ENCODE results near the gene RBM15B. TPM values are rescaled to one million over a fixed set of nuclear protein-coding genes. Genes with fewer than 3 reads are reported as not detected.
A peak's percentile ranks its signal among the peaks of the same experiment; 100 is the strongest.

Gene RBM15B
- total and polyA plus RNA-seq, 8 donors, result 6.4 to 19.0 (median 16.6) TPM

DNA sequence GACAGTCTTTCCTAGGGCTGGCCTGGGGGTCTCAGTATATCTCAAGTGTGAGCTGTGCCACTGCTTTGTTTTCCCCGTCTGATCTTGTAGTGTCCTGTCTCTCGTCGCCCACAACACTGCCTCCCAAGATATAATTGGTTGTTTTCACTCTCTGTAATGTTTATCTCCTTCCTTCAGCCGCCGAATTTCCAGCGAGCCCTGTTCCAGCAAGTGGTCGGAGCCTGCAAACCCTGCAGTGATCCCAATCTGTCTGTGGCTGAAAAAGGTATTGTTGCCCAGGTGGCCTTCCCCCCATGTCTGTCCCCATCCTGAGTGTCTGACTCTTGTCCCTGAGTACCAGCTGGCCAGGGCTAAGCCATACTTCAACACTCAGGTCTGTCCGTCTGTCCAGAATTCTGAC, 15.5 kb upstream of the RBM15B start:
- H3K9me3 ChIP-seq, result no peaks in the 10 kb centered on the region

DNA sequence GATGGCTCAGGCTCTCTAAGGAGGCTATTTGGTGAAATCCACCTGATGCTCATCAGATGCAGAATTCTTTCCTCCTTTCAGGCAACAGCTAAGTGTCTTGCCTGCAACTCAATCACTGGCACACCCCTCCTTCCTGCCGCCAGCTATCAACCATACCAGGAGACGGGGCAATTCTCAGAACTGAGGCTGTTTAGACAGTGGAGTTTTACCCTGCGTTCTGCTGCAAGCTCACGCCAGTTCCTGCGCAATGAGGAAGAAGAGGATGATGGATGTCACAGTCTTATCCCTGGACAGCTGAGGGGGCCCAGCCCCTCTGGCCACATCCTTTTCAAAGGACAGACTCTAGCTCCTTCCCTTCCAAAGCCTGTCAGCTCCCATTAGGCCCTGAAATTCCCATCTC, 13.0 kb upstream of the RBM15B start:
- Histone ChIP-seq H3K27ac (no peak overlapping the region), H3K36me3 (no peaks in the 10 kb centered on the region), H3K9me3 (no peaks in the 10 kb centered on the region), H3K4me1 (no peaks in the 10 kb centered on the region), H3K4me3 (no peak overlapping the region), H3K27me3 (no peaks in the 10 kb centered on the region)
- TF ChIP-seq, protein P1, sequence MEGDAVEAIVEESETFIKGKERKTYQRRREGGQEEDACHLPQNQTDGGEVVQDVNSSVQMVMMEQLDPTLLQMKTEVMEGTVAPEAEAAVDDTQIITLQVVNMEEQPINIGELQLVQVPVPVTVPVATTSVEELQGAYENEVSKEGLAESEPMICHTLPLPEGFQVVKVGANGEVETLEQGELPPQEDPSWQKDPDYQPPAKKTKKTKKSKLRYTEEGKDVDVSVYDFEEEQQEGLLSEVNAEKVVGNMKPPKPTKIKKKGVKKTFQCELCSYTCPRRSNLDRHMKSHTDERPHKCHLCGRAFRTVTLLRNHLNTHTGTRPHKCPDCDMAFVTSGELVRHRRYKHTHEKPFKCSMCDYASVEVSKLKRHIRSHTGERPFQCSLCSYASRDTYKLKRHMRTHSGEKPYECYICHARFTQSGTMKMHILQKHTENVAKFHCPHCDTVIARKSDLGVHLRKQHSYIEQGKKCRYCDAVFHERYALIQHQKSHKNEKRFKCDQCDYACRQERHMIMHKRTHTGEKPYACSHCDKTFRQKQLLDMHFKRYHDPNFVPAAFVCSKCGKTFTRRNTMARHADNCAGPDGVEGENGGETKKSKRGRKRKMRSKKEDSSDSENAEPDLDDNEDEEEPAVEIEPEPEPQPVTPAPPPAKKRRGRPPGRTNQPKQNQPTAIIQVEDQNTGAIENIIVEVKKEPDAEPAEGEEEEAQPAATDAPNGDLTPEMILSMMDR (IDR thresholded peaks at IDR 0.05), result no peak
- FAIRE-seq (no peak), ATAC-seq (no peak), DNase-seq (peak in 1 of 6 donors; percentile 10)
- 75 to 90% methylated on average over 5 of the region's 5 CpGs for WGBS, 2 donors
- intact Hi-C loops (cut with DNase I), result loop anchor here in 2 of 3 donors (5.0 to 10.0 kb wide), 3 partner anchors 273 to 756 kb away; no protein-coding TSS in a partner anchor

More for the DNA sequence above, 15.5 kb upstream of the RBM15B start:
- Histone ChIP-seq H3K4me1 (no peaks in the 10 kb centered on the region), H3K36me3 (no peaks in the 10 kb centered on the region), H3K27ac (no peak overlapping the region), H3K27me3 (no peaks in the 10 kb centered on the region), H3K4me3 (no peak overlapping the region)
- intact Hi-C loops (cut with DNase I), result loop anchor here in 2 of 3 donors (5.0 to 10.0 kb wide), 3 partner anchors 271 to 753 kb away; no protein-coding TSS in a partner anchor
- TF ChIP-seq, protein P1 (IDR thresholded peaks at IDR 0.05), result no peak
- DNase-seq, result peak in 1 of 6 donors; percentile 20
- WGBS, 2 donors, result 76 to 83% methylated on average over 8 of the region's 8 CpGs
- FAIRE-seq, result no peak
- ATAC-seq, result no peak

DNA sequence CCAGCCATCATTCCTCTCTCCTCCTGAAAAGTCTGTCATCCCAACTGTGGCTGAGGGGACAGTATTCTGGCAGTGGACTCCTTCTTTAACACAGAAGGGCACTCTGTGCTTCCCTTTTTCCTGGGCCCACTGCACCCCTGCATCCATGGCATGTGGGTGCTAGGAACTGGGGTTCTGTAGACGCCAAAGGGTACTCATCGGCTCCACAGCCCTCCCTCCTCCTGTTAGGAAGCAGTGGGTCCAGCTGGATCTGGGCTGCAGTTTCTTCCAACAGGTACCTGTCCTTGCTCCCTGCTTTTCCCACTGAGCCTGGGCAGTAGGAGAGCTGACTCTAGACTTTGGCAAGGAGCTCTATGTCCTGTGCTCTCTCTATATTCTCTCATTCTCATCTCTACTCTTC, 12.4 kb upstream of the RBM15B start:
- peak in 1 of 6 donors; percentile 23 for DNase-seq
- TF ChIP-seq, protein P1 (IDR thresholded peaks at IDR 0.05), result no peak
- intact Hi-C loops (cut with DNase I), result loop anchor here in 2 of 3 donors (5.0 to 10.0 kb wide), 3 partner anchors 274 to 756 kb away; no protein-coding TSS in a partner anchor
- no peak overlapping the region for H3K27ac ChIP-seq
- no peaks in the 10 kb centered on the region for H3K36me3 ChIP-seq
- 75 to 83% methylated on average over 2 of the region's 2 CpGs for WGBS, 2 donors
- H3K9me3 ChIP-seq, result no peaks in the 10 kb centered on the region
- H3K4me1 ChIP-seq, result peaks cover 0 to 5% (median 0%) of the 10 kb centered on the region in 3 donors
- no peak for FAIRE-seq
- H3K27me3 ChIP-seq, result no peaks in the 10 kb centered on the region
- H3K4me3 ChIP-seq, result no peak overlapping the region
- ATAC-seq, result no peak

DNA sequence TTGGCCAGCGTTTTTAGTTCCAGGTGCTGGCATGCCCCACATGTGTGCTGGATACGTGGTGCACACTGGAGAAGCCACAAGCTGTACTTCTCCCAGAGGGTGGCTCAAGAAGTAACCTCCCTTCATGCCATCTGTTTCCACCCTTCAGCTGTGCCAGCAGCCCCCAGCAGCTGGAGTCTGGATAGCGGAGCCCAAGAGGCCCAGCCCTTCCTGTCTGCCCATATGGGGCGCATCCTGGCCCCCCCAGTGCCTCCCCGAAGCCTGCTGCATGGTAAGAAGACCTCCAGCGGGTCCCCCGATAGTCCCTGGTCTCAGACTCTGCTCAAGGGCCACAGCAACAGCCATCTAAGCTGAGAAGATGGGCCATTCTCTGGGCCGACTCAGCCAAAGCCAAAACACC, 11.8 kb upstream of the RBM15B start:
- DNase-seq (peak in 1 of 6 donors; percentile 41), FAIRE-seq (no peak)
- intact Hi-C loops (cut with DNase I), result loop anchor here in 2 of 3 donors (5.0 to 10.0 kb wide), 3 partner anchors 274 to 757 kb away; no protein-coding TSS in a partner anchor

More for the DNA sequence above, 11.8 kb upstream of the RBM15B start:
- ATAC-seq, result no peak
- WGBS, 2 donors, result 71 to 76% methylated on average over 8 of the region's 8 CpGs
- H3K27me3 ChIP-seq, result no peaks in the 10 kb centered on the region
- TF ChIP-seq, protein P1 (IDR thresholded peaks at IDR 0.05), result no peak
- peaks cover 0 to 7% (median 0%) of the 10 kb centered on the region in 3 donors for H3K4me1 ChIP-seq
- H3K9me3 ChIP-seq, result no peaks in the 10 kb centered on the region
- H3K4me3 ChIP-seq, result no peak overlapping the region
- H3K27ac ChIP-seq, result no peak overlapping the region
- no peaks in the 10 kb centered on the region for H3K36me3 ChIP-seq

Measured in pancreas (tissue), 10 donors.